SK-N-SH (cell line): ENCODE results near the gene DDI2. TPM values are rescaled to one million over a fixed set of nuclear protein-coding genes. Genes with fewer than 3 reads are reported as not detected.

Experiments
- CTCF ChIA-PET: fragments of 300-600, 350-600 bp; formaldehyde crosslinking; extraction: SDS; loops from one replicate; lab custom pipeline; 2021; lab: Yijun Ruan, JAX
- POLR2A ChIA-PET: fragments of 350-600 bp; sonication (Branson Sonifier 250); formaldehyde crosslinking; extraction: SDS; loops from one replicate; lab custom pipeline; 2020; ENCODE audit warnings: antibody characterized with exemption, inconsistent platforms; lab: Yijun Ruan, JAX
- DNase-seq: peaks from one replicate; pipeline ENCODE4 v3.0.0; 2012
- H2AFZ ChIP-seq: fragments of 200-600 bp; sonication (generic); 2 replicates; pipeline ENCODE4 v1.8.1; 2016; ENCODE audit warnings: antibody characterized with exemption, mild to moderate bottlenecking, low read depth
- H3F3A ChIP-seq: fragments of 200-600 bp; sonication (generic); replicated peaks from 2 replicates; pipeline ENCODE3; 2016; ENCODE audit warnings: antibody characterized with exemption, mild to moderate bottlenecking; ENCODE audit not compliant: insufficient read depth
- H3K27ac ChIP-seq, 2 experiments: fragments of 200-500 bp in 1 of 2; fragments of 200-600 bp in 1 of 2; sonication (Bioruptor generic) in 1 of 2; sonication (generic), shearing (Covaris generic) in 1 of 2; 2 replicates each; pipeline versions ENCODE4 v1.5.1 to v1.6.1; 2014 to 2016; ENCODE audit warnings: low read depth in 2 of 2, inconsistent platforms in 1 of 2, low read length in 1 of 2, mild to moderate bottlenecking in 1 of 2, mixed read lengths in 1 of 2
- H3K27me3 ChIP-seq: fragments of 200-600 bp; sonication (generic), shearing (Covaris generic); 2 replicates; pipeline ENCODE4 v1.6.1; 2016; ENCODE audit warnings: mixed run types; ENCODE audit not compliant: insufficient read depth
- H3K36me3 ChIP-seq, 2 experiments: fragments of 200-500 bp in 1 of 2; fragments of 200-600 bp in 1 of 2; sonication (Bioruptor generic) in 1 of 2; sonication (generic) in 1 of 2; replicated peaks in 1 of 2; 2 replicates each; pipeline versions ENCODE3 to v1.5.1; 2014 to 2016; ENCODE audit warnings: low read length in 1 of 2, mild to moderate bottlenecking in 1 of 2; ENCODE audit not compliant: insufficient read depth in 2 of 2, control insufficient read depth in 1 of 2
- H3K4me1 ChIP-seq, 2 experiments: fragments of 200-500 bp in 1 of 2; fragments of 200-600 bp in 1 of 2; sonication (Bioruptor generic) in 1 of 2; sonication (generic), shearing (Covaris generic) in 1 of 2; 2 replicates each; pipeline versions ENCODE4 v1.5.1 to v1.6.1; 2014 to 2016; ENCODE audit warnings: low read depth in 1 of 2, low read length in 1 of 2, mixed run types in 1 of 2; ENCODE audit not compliant: insufficient read depth in 2 of 2, control insufficient read depth in 1 of 2
- H3K4me2 ChIP-seq: fragments of 200-600 bp; sonication (generic), shearing (Covaris generic); 2 replicates; pipeline ENCODE4 v1.6.1; 2017; ENCODE audit warnings: mixed run types
- H3K4me3 ChIP-seq, 2 experiments: fragments of 200-500 bp in 1 of 2; fragments of 200-600 bp in 1 of 2; sonication (Bioruptor generic) in 1 of 2; sonication (generic), shearing (Covaris generic) in 1 of 2; 2 replicates each; pipeline versions ENCODE4 v1.5.1 to v1.8.1; 2014 to 2016; ENCODE audit warnings: low read depth in 2 of 2, inconsistent platforms in 1 of 2, low read length in 1 of 2, mild to moderate bottlenecking in 1 of 2, mixed read lengths in 1 of 2, moderate library complexity in 1 of 2
- H3K79me2 ChIP-seq: fragments of 200-600 bp; sonication (generic); 2 replicates; pipeline ENCODE4 v1.8.1; 2017; ENCODE audit warnings: mild to moderate bottlenecking; ENCODE audit not compliant: insufficient read depth
- H3K9ac ChIP-seq: fragments of 200-600 bp; sonication (generic); 2 replicates; pipeline ENCODE4 v1.6.1; 2017; ENCODE audit warnings: mixed run types
- H3K9me2 ChIP-seq: fragments of 200-600 bp; sonication (generic); 2 replicates; pipeline ENCODE4 v1.6.1; 2017; ENCODE audit warnings: mixed run types
- H3K9me3 ChIP-seq: fragments of 200-600 bp; sonication (generic); 2 replicates; pipeline ENCODE4 v1.6.1; 2017; ENCODE audit warnings: mixed run types, mild to moderate bottlenecking, moderate library complexity
- H4K20me1 ChIP-seq: fragments of 200-600 bp; sonication (generic); 2 replicates; pipeline ENCODE4 v1.6.1; 2017; ENCODE audit warnings: mild to moderate bottlenecking, mixed run types; ENCODE audit not compliant: insufficient read depth
- CHD2 ChIP-seq: fragments of 150-350 bp; IDR thresholded peaks from 2 replicates; pipeline ENCODE4 v1.6.1; 2018; ENCODE audit warnings: low read length; ENCODE audit not compliant: partially characterized antibody
- ELF1 ChIP-seq: IDR thresholded peaks from 2 replicates; pipeline ENCODE4 v1.4.0; 2012
- JUND ChIP-seq: IDR thresholded peaks from 2 replicates; pipeline ENCODE4 v1.4.0; 2012
- MXI1 ChIP-seq: IDR thresholded peaks from 2 replicates; pipeline ENCODE4 v1.6.1; 2012; ENCODE audit warnings: mild to moderate bottlenecking, low read depth, low read length, improper control_type of control experiment
- NFIC ChIP-seq: IDR thresholded peaks from 2 replicates; pipeline ENCODE4 v1.4.0; 2012; ENCODE audit warnings: borderline replicate concordance
- NRF1 ChIP-seq: IDR thresholded peaks from 2 replicates; pipeline ENCODE4 v1.6.1; 2012; ENCODE audit warnings: low read depth, mild to moderate bottlenecking, low read length
- RCOR1 ChIP-seq: fragments of 150-350 bp; IDR thresholded peaks from 2 replicates; pipeline ENCODE4 v1.6.1; 2017; ENCODE audit warnings: antibody characterized with exemption, low read length
- SMC3 ChIP-seq: IDR thresholded peaks from 2 replicates; pipeline ENCODE4 v1.6.1; 2012; ENCODE audit warnings: low read depth, low read length, improper control_type of control experiment
- TEAD4 ChIP-seq: IDR thresholded peaks from 2 replicates; pipeline ENCODE4 v1.4.0; 2012; ENCODE audit warnings: mild to moderate bottlenecking, borderline replicate concordance; ENCODE audit not compliant: insufficient read depth
- YY1 ChIP-seq: IDR thresholded peaks from 2 replicates; pipeline ENCODE4 v1.4.0; 2012; ENCODE audit warnings: low read depth, mild to moderate bottlenecking
- WGBS: methylation state at CpG from one replicate; pipeline ENCODE4 v1.1.6; 2017; ENCODE audit warnings: low lambda C conversion rate; 5-methylcytosine and 5-hydroxymethylcytosine counted together
- polyA plus RNA-seq, 3 experiments: library from polyadenylated mRNA; depleted of rRNA; stranded (reverse); fragments of >200 nt; gene quantifications; 2 replicates each; pipeline ENCODE4 v1.2.3, GENCODE V29; 2012
- TF ChIP-seq, protein P1 (sequence below): IDR thresholded peaks from 2 replicates; pipeline ENCODE4; 2012
- TF ChIP-seq, protein P2 (sequence below): IDR thresholded peaks from 2 replicates; pipeline ENCODE4 v1.4.0; 2012; ENCODE audit warnings: low read depth
- TF ChIP-seq, protein P3 (sequence below): IDR thresholded peaks from 2 replicates; pipeline ENCODE4 v1.6.1; 2012; ENCODE audit warnings: mild to moderate bottlenecking, low read depth, low read length, moderate library complexity
- TF ChIP-seq, protein P4 (sequence below): IDR thresholded peaks from 2 replicates; pipeline ENCODE4 v1.4.0; 2012; ENCODE audit warnings: low read depth, borderline replicate concordance
- TF ChIP-seq, protein P5 (sequence below): IDR thresholded peaks from 2 replicates; pipeline ENCODE4 v1.4.0; 2012; ENCODE audit warnings: low read depth, borderline replicate concordance

The DDI2 gene
- polyA plus RNA-seq, 1 of the 3 experiments (the other 2 are of a cell fraction) = 2.8 TPM

DNA sequence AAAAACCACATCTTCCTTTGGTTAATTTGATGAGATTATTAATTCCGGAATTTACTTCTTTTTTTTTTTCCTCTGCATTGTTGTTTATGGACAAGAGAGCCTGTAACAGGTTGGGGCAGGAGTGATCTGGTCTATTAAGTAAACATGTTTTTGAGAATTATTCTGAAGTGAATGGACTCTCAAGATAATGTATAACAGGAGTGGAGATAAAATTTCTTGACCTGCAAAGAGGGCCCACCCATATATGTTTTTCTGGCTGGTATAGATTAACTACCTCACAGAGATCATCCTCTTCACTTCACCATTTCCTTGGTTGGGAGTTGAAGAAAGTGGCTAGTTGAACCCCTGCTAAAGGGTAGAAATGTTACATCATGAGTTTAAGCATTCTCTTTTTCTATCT, 10.7 kb downstream of the DDI2 start:
- Histone ChIP-seq H3K4me2 (no peak overlapping the region), H3K36me3 (peaks cover 25 to 54% of the 10 kb centered on the region in 2 experiments), H4K20me1 (0 out of 2 replicates have a peak, but pooled peaks cover 30% of the 10 kb centered on the region), H3K4me1 (no peaks in the 10 kb centered on the region), H3K9me3 (no peaks in the 10 kb centered on the region), H3F3A (peaks cover 1% of the 10 kb centered on the region), H3K27me3 (no peaks in the 10 kb centered on the region), H3K9me2 (no peaks in the 10 kb centered on the region), H3K4me3 (no peak overlapping the region), H3K79me2 (peaks cover 65% of the 10 kb centered on the region), H3K27ac (no peak overlapping the region), H3K9ac (no peak overlapping the region), H2AFZ (no peak overlapping the region)
- WGBS = 81% methylated on average over 1 of the region's 1 CpG
- ChIA-PET POLR2A (no interaction called here), CTCF (interaction anchor here (1.2 kb wide), 1 partner anchor 10 kb away, joined by 5 read pairs; no protein-coding TSS in a partner anchor)
- no peak for DNase-seq
- TF ChIP-seq, protein P1, sequence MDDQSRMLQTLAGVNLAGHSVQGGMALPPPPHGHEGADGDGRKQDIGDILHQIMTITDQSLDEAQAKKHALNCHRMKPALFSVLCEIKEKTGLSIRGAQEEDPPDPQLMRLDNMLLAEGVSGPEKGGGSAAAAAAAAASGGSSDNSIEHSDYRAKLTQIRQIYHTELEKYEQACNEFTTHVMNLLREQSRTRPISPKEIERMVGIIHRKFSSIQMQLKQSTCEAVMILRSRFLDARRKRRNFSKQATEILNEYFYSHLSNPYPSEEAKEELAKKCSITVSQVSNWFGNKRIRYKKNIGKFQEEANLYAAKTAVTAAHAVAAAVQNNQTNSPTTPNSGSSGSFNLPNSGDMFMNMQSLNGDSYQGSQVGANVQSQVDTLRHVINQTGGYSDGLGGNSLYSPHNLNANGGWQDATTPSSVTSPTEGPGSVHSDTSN = no peak
- TF ChIP-seq RCOR1 (no peak), JUND (no peak), SMC3 (no peak), NFIC (no peak), ELF1 (no peak), YY1 (no peak), CHD2 (no peak), MXI1 (no peak), NRF1 (no peak), TEAD4 (no peak)
- TF ChIP-seq, protein P2, sequence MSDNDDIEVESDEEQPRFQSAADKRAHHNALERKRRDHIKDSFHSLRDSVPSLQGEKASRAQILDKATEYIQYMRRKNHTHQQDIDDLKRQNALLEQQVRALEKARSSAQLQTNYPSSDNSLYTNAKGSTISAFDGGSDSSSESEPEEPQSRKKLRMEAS = no peak
- TF ChIP-seq, protein P3, sequence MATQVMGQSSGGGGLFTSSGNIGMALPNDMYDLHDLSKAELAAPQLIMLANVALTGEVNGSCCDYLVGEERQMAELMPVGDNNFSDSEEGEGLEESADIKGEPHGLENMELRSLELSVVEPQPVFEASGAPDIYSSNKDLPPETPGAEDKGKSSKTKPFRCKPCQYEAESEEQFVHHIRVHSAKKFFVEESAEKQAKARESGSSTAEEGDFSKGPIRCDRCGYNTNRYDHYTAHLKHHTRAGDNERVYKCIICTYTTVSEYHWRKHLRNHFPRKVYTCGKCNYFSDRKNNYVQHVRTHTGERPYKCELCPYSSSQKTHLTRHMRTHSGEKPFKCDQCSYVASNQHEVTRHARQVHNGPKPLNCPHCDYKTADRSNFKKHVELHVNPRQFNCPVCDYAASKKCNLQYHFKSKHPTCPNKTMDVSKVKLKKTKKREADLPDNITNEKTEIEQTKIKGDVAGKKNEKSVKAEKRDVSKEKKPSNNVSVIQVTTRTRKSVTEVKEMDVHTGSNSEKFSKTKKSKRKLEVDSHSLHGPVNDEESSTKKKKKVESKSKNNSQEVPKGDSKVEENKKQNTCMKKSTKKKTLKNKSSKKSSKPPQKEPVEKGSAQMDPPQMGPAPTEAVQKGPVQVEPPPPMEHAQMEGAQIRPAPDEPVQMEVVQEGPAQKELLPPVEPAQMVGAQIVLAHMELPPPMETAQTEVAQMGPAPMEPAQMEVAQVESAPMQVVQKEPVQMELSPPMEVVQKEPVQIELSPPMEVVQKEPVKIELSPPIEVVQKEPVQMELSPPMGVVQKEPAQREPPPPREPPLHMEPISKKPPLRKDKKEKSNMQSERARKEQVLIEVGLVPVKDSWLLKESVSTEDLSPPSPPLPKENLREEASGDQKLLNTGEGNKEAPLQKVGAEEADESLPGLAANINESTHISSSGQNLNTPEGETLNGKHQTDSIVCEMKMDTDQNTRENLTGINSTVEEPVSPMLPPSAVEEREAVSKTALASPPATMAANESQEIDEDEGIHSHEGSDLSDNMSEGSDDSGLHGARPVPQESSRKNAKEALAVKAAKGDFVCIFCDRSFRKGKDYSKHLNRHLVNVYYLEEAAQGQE = no peak
- TF ChIP-seq, protein P4, sequence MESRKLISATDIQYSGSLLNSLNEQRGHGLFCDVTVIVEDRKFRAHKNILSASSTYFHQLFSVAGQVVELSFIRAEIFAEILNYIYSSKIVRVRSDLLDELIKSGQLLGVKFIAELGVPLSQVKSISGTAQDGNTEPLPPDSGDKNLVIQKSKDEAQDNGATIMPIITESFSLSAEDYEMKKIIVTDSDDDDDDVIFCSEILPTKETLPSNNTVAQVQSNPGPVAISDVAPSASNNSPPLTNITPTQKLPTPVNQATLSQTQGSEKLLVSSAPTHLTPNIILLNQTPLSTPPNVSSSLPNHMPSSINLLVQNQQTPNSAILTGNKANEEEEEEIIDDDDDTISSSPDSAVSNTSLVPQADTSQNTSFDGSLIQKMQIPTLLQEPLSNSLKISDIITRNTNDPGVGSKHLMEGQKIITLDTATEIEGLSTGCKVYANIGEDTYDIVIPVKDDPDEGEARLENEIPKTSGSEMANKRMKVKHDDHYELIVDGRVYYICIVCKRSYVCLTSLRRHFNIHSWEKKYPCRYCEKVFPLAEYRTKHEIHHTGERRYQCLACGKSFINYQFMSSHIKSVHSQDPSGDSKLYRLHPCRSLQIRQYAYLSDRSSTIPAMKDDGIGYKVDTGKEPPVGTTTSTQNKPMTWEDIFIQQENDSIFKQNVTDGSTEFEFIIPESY = no peak
- TF ChIP-seq, protein P5, sequence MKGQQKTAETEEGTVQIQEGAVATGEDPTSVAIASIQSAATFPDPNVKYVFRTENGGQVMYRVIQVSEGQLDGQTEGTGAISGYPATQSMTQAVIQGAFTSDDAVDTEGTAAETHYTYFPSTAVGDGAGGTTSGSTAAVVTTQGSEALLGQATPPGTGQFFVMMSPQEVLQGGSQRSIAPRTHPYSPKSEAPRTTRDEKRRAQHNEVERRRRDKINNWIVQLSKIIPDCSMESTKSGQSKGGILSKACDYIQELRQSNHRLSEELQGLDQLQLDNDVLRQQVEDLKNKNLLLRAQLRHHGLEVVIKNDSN = no peak
